A549 treated with AZD2906 at 1 μM for 4 hours (cell line): Measurements from ENCODE around the gene DOK3. TPM values are rescaled to one million over a fixed set of nuclear protein-coding genes. Genes with fewer than 3 reads are reported as not detected.

ENCODE experiments used
- total RNA-seq: library from RNA; stranded (reverse); fragments of 200-300 nt; extraction: Qiagen RNA extraction; gene quantifications from 5 replicates; pipeline ENCODE4 v1.2.3, GENCODE V29; 2022

The DOK3 gene, protein sequence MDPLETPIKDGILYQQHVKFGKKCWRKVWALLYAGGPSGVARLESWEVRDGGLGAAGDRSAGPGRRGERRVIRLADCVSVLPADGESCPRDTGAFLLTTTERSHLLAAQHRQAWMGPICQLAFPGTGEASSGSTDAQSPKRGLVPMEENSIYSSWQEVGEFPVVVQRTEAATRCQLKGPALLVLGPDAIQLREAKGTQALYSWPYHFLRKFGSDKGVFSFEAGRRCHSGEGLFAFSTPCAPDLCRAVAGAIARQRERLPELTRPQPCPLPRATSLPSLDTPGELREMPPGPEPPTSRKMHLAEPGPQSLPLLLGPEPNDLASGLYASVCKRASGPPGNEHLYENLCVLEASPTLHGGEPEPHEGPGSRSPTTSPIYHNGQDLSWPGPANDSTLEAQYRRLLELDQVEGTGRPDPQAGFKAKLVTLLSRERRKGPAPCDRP
- total RNA-seq, result 1.8 to 5.3 TPM (median 3.6 TPM) in 5 replicates

DNA sequence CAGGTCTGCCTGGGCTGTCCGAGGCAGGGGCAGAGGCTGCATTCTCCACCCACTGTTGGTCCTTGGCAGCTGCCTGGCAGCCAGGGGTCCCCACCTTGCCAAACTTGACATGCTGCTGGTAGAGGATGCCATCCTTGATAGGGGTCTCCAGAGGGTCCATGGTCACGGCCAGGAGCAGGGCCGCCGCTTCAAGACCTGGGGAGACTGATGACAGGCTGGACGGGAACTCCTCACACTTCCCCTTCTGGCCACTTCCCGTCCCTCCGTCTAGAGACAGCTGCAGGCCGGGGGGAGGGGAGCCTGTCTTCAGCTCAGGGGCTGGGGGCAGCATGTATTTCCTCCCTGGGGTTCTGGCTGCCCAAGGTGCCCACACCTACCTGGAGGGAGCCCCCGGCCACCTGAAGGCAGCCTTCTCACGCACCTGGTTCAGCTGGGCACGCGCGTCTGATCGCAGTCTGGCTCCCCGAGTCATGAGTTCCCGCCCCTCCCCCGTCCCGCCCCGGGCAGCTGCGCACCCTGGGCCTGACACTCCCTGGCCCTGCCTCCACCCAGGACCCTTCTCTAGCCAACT is at the start of gene DOK3:
DOK3 (minus strand) TSS at position 446 of the 571 bp plus-strand sequence; CDS start at position 160, 286 bp downstream.

DNA sequence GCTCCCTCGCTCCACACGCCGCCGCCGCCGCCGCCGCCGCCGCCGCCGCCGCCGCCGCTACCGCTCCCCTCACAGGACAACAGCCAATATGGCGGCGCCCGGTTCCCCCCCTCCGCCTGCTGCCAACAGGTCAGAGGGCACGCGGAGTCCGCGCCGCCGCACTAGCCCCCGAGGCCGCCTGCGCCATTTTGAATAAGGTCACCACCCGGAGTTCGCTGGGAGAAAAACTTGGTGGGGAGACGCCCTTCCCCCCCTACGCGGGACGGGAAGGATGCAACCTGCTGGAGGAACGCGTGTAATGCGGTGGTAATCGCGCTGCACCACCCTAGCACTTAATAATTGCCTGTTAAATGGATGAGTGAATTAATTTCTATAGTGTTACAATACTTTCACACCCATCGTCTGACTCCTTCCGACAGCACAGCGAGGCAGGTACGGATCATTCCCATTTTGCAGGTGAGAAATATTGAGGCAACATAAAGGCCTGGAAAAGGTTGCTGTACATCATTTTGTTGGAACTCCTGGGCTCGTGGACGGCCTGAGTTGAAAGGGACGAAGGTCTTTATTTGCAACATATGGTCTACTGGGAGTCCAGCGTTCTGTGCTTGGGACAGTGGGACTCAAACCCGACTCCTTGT is 45.0 kb upstream of the DOK3 start, which contains the start of gene FAM193B:
FAM193B (minus strand) TSS at position 90 of the 638 bp plus-strand sequence. CDS start 105 bp downstream, outside the sequence.

DNA sequence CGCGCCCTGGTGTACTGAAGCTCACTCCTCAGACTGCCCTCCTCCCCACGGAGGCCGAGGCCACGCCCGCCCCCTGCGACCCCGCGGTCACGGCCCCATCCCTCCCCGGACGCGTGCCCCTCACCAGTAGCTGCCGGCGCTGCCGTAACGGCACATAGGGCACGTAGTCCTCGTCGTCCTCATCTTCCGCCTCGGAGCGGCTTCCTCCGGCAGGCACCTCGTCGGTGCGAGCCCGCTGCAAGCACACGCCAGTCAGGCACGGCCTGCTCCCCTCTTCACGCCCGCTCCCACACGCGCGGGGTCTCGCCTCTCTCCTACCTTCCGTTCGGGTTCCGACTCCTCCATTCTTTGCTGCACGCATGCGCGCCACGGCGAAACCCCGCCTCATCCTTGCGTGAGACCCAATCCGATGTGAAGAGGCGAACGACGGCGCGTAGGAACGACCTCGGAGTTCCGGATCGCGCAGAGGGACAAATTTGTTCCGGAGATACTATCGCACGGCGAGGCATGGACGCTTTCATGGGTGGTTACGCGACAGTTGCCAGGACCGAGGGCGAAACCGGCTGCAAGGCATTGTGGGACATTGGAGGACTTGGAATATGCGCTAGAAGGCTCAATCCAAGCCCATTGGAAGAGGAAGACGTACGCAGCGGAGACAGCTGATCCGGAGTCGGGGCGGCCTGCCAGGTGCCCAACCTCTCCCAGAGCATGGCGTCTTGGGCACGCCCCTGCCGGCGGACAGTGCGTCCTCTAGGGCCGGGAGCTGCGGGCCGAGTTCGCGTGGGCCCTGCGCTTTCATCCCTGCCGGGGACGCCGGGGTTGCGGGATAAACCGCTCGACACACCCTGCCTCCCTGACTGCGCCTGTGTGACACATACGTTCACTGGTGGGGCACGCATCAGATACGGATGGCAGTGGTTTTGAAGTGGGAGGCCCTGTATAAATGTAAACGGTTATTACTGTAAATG is 7.3 kb upstream of the DOK3 start, which contains the start of gene DDX41:
DDX41 (minus strand) TSS at position 361 of the 968 bp plus-strand sequence; CDS start at position 345, 16 bp downstream.

DNA sequence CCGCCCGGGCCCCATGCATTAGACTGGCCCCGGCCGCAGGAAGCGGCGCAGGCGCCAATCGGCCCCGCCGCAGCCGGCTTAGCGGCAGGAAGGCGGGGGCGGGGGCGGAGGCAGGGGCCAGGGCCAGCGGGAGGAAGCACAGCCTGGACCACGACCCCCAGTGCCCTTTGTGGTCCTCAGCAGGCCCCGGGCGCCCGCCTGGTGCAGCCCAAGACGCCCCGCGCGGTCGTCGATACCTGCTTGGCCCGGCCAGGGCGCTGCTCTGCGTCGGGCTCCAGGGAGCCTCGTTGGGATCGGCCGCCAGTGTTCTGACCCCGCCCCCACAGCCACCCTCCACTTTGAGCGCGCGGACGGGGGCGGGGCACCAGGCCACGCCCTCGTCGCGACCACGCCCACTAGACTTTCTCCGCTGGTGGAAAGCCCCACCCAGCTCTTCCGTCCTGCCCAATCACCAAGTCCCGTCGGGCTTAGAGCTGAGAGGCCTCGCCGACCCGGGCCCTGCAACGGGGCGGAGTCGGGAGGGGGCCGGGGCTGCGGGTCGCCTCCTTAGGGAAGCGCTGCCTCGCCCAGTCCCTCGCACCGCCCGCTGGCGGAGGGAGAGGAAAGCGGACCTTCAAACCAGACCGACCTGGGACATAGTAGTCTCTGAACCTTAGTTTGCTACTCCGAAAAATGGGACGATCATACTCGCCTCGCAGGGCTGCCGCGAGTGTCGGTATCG is 12.2 kb downstream of the DOK3 start, which contains the start of gene PDLIM7:
PDLIM7 (minus strand) TSS at position 313 of the 721 bp plus-strand sequence. CDS start 1,092 bp downstream, outside the sequence.

DNA sequence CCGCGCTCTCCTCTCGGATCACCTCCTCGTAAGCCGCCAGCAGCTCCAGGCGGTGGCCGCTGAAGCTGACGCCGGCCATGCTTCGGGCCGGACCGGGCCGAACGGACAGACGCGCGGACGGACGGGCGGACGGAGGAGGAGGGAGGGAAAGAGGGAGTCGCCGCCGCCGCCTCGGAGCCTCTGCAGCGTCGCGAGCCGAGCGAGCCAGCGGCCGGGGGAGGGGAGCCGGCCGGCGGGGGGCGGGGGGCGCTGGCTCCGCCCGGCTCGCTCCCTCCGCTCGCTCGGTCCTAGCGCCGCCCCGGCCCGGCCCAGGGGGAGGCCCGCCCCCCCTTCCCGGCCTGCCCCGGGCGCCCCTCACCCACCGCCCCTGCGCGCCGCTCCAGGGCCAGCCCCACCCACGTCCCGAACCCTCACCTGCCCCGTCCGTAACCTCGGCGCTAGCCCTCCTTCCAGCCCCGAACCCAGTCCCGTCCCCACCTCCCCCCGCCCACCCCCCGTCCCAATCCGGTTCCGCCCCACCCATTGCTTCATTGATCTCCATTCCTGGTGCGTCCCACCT is 36.1 kb downstream of the DOK3 start, which contains the start of gene DBN1:
DBN1 (minus strand) TSS at position 192 of the 559 bp plus-strand sequence; CDS start at position 79, 113 bp downstream.

Other genes starting within 250 kb of the DOK3 start
- gene RAB24, start 206.1 kb downstream of the DOK3 start, total RNA-seq, result 20.6 to 26.7 TPM (median 23.9 TPM) in 5 replicates
- 272 to 393 TPM (median 364 TPM) in 5 replicates for gene PRELID1, start 206.0 kb downstream of the DOK3 start, total RNA-seq
- 13.2 to 22.0 TPM (median 19.7 TPM) in 5 replicates for gene MXD3, start 197.9 kb downstream of the DOK3 start, total RNA-seq
- gene LMAN2, start 158.2 kb downstream of the DOK3 start, total RNA-seq, result 194 to 254 TPM (median 201 TPM) in 5 replicates
- 3.8 to 5.4 TPM (median 5.1 TPM) in 5 replicates for gene RGS14, start 151.9 kb downstream of the DOK3 start, total RNA-seq
- gene SLC34A1, start 125.4 kb downstream of the DOK3 start, total RNA-seq, result not detected in 5 replicates
- gene PFN3, start 109.2 kb downstream of the DOK3 start, total RNA-seq, result not detected in 5 replicates
- gene F12, start 100.3 kb downstream of the DOK3 start, total RNA-seq, result 15.9 to 26.4 TPM (median 22.8 TPM) in 5 replicates
- 23.1 to 28.9 TPM (median 27.3 TPM) in 5 replicates for gene GRK6, start 83.2 kb downstream of the DOK3 start, total RNA-seq
- gene PRR7, start 63.0 kb downstream of the DOK3 start, total RNA-seq, result 13.8 to 35.0 TPM (median 34.5 TPM) in 5 replicates
- 54.9 to 72.4 TPM (median 65.5 TPM) in 5 replicates for gene DBN1, start 36.2 kb downstream of the DOK3 start, total RNA-seq
- gene PDLIM7, start 12.2 kb downstream of the DOK3 start, total RNA-seq, result 72.8 to 92.2 TPM (median 80.9 TPM) in 5 replicates
- 84.0 to 122 TPM (median 112 TPM) in 5 replicates for gene DDX41, start 7.1 kb upstream of the DOK3 start, total RNA-seq
- 19.5 to 29.0 TPM (median 23.9 TPM) in 5 replicates for gene FAM193B, start 44.7 kb upstream of the DOK3 start, total RNA-seq
- gene TMED9, start 82.4 kb upstream of the DOK3 start, total RNA-seq, result 276 to 288 TPM (median 279 TPM) in 5 replicates
- gene B4GALT7, start 90.3 kb upstream of the DOK3 start, total RNA-seq, result 20.4 to 29.3 TPM (median 28.4 TPM) in 5 replicates